ENCODE data around the gene FAM83G. TPM values are rescaled to one million over a fixed set of nuclear protein-coding genes. Genes with fewer than 3 reads are reported as not detected.

Gene FAM83G
- total RNA-seq, 2 donors from 2014 or later = 24.2 to 27.0 TPM

- Histone ChIP-seq H3K4me1 (ENCODE audit: control insufficient read depth, insufficient read depth, low read length) (no peaks in the 10 kb centered on the region), H3K36me3 (ENCODE audit: control insufficient read depth, insufficient read depth, low read length) (no peaks in the 10 kb centered on the region), H3K4me3 (ENCODE audit: low read length) (no peak overlapping the region), H3K27ac (ENCODE audit: low read depth, low read length) (no peak overlapping the region), H3K27me3 (ENCODE audit: control insufficient read depth, insufficient read depth, low read length, poor library complexity, severe bottlenecking) (no peaks in the 10 kb centered on the region), H3K9me3 (ENCODE audit: control insufficient read depth, low read length) (no peaks in the 10 kb centered on the region), H3K9ac (ENCODE audit: extremely low read depth, low read length, poor library complexity, severe bottlenecking) (no peak overlapping the region)
- no peaks in the 10 kb centered on the region for H3K4me1 Mint-ChIP-seq
- DNase-seq = no peak
- H3K9me3 Mint-ChIP-seq = peaks cover 2% of the 10 kb centered on the region
- peak overlapping the region; percentile 65 for H3K27ac Mint-ChIP-seq
- WGBS, 2 experiments (ENCODE audit: insufficient coverage in 1 of 2, insufficient read length in 1 of 2) = 91 to 96% methylated on average over 11 to 22 of the region's 22 CpGs
- no peaks in the 10 kb centered on the region for H3K27me3 Mint-ChIP-seq (ENCODE audit: insufficient read depth)
- H3K36me3 Mint-ChIP-seq (ENCODE audit: low read depth) = no peaks in the 10 kb centered on the region
- no peak overlapping the region for H3K4me3 Mint-ChIP-seq
- no peak for TF ChIP-seq CTCF (conservative IDR thresholded peaks at IDR 0.05)
These were observed 19.8 kb upstream of the FAM83G start for GRCh38 chr17:19024101-19025078.

GRCh38 chr17:19023209-19023999 is 18.8 kb upstream of the FAM83G start:
- WGBS, 2 experiments (ENCODE audit: insufficient coverage in 1 of 2, insufficient read length in 1 of 2) = 77 to 90% methylated on average over 3 to 7 of the region's 9 CpGs
- DNase-seq = no peak
- peaks cover 2% of the 10 kb centered on the region for H3K9me3 Mint-ChIP-seq
- Histone ChIP-seq H3K27me3 (ENCODE audit: control insufficient read depth, insufficient read depth, low read length, poor library complexity, severe bottlenecking) (no peaks in the 10 kb centered on the region), H3K36me3 (ENCODE audit: control insufficient read depth, insufficient read depth, low read length) (no peaks in the 10 kb centered on the region), H3K9ac (ENCODE audit: extremely low read depth, low read length, poor library complexity, severe bottlenecking) (no peak overlapping the region), H3K9me3 (ENCODE audit: control insufficient read depth, low read length) (no peaks in the 10 kb centered on the region), H3K4me1 (ENCODE audit: control insufficient read depth, insufficient read depth, low read length) (no peaks in the 10 kb centered on the region), H3K4me3 (ENCODE audit: low read length) (no peak overlapping the region), H3K27ac (ENCODE audit: low read depth, low read length) (no peak overlapping the region)
- H3K27ac Mint-ChIP-seq = no peak overlapping the region
- H3K27me3 Mint-ChIP-seq (ENCODE audit: insufficient read depth) = no peaks in the 10 kb centered on the region
- no peak overlapping the region for H3K4me3 Mint-ChIP-seq
- no peak for TF ChIP-seq CTCF (conservative IDR thresholded peaks at IDR 0.05)
- H3K36me3 Mint-ChIP-seq (ENCODE audit: low read depth) = no peaks in the 10 kb centered on the region
- H3K4me1 Mint-ChIP-seq = peaks cover 5% of the 10 kb centered on the region

GRCh38 chr17:19022747-19023146 is 18.2 kb upstream of the FAM83G start:
- no peak for TF ChIP-seq CTCF (conservative IDR thresholded peaks at IDR 0.05)
- H3K27me3 ChIP-seq (ENCODE audit: control insufficient read depth, insufficient read depth, low read length, poor library complexity, severe bottlenecking) = no peaks in the 10 kb centered on the region
- H3K27me3 Mint-ChIP-seq (ENCODE audit: insufficient read depth) = no peaks in the 10 kb centered on the region
- no peaks in the 10 kb centered on the region for H3K4me1 ChIP-seq (ENCODE audit: control insufficient read depth, insufficient read depth, low read length)
- no peak for DNase-seq
- no peaks in the 10 kb centered on the region for H3K36me3 Mint-ChIP-seq (ENCODE audit: low read depth)
- H3K27ac Mint-ChIP-seq = no peak overlapping the region
- WGBS, 2 experiments (ENCODE audit: insufficient coverage in 1 of 2, insufficient read length in 1 of 2) = 92% methylated on average over 6 of the region's 6 CpGs; no CpG with 5 or more reads in 1 of the 2 experiments
- H3K9ac ChIP-seq (ENCODE audit: extremely low read depth, low read length, poor library complexity, severe bottlenecking) = no peak overlapping the region
- no peaks in the 10 kb centered on the region for H3K36me3 ChIP-seq (ENCODE audit: control insufficient read depth, insufficient read depth, low read length)
- peaks cover 2% of the 10 kb centered on the region for H3K9me3 Mint-ChIP-seq
- H3K27ac ChIP-seq (ENCODE audit: low read depth, low read length) = no peak overlapping the region
- no peak overlapping the region for H3K4me3 Mint-ChIP-seq
- H3K4me3 ChIP-seq (ENCODE audit: low read length) = no peak overlapping the region
- no peaks in the 10 kb centered on the region for H3K9me3 ChIP-seq (ENCODE audit: control insufficient read depth, low read length)
- H3K4me1 Mint-ChIP-seq = peaks cover 5% of the 10 kb centered on the region
